Measurements from ENCODE around the gene UBL3. TPM values are rescaled to one million over a fixed set of nuclear protein-coding genes. Genes with fewer than 3 reads are reported as not detected.

Gene UBL3
- total RNA-seq, 2 donors from 2014 or later = 36.3 to 38.2 TPM

DNA sequence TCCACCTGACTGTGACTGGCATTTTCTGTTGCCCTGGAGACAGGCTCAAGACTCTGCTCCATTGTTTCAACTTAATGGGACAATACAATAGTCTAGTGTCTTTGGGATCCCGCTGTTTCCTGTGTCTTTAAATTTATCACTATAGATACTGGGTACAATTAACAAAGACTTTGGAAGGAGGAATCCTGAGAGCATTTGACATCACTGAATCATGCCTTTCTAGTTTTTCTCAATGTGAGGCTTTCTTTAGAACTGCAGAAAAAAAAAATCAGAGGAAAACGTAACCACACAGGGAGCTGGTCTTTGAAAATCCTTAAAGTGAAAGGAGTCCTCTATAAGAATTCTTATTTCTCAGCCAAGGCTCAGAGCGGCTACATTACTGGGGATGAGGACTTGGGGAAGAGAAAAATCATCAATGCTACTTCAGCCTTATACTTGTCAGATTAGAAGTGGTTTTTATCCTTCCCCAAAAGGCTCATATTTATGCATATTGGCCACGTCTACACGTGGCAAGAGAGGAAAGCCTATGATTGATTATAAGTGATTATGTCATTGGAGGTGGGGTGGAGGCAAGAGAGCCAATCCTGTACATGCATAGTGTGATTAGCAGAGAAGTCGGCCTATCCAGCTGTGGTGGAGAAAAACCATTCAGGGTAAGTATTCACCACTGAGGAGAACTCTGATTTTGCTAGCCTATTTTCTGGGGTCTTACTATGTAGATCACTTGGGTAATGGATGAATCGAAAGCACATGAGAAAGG lies 34.4 kb upstream of the UBL3 start:
- Histone ChIP-seq H3K4me3 (no peak overlapping the region), H3K36me3 (no peaks in the 10 kb centered on the region), H3K9me3 (no peaks in the 10 kb centered on the region), H3K27ac (no peak overlapping the region), H3K4me1 (replicated peaks) (no peaks in the 10 kb centered on the region), H3K27me3 (replicated peaks; ENCODE audit: insufficient read depth) (no peaks in the 10 kb centered on the region)
- no peak for TF ChIP-seq POLR2AphosphoS5 (IDR thresholded peaks at IDR 0.05)
- TF ChIP-seq, protein P1, sequence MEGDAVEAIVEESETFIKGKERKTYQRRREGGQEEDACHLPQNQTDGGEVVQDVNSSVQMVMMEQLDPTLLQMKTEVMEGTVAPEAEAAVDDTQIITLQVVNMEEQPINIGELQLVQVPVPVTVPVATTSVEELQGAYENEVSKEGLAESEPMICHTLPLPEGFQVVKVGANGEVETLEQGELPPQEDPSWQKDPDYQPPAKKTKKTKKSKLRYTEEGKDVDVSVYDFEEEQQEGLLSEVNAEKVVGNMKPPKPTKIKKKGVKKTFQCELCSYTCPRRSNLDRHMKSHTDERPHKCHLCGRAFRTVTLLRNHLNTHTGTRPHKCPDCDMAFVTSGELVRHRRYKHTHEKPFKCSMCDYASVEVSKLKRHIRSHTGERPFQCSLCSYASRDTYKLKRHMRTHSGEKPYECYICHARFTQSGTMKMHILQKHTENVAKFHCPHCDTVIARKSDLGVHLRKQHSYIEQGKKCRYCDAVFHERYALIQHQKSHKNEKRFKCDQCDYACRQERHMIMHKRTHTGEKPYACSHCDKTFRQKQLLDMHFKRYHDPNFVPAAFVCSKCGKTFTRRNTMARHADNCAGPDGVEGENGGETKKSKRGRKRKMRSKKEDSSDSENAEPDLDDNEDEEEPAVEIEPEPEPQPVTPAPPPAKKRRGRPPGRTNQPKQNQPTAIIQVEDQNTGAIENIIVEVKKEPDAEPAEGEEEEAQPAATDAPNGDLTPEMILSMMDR (IDR thresholded peaks at IDR 0.05) = no peak
- TF ChIP-seq POLR2A (IDR thresholded peaks at IDR 0.05) = no peak
- intact Hi-C loops (cut with DNase I) = no loop called here
- WGBS = 62% methylated on average over 7 of the region's 7 CpGs
- DNase-seq (ENCODE audit: low spot score) = no peak

DNA sequence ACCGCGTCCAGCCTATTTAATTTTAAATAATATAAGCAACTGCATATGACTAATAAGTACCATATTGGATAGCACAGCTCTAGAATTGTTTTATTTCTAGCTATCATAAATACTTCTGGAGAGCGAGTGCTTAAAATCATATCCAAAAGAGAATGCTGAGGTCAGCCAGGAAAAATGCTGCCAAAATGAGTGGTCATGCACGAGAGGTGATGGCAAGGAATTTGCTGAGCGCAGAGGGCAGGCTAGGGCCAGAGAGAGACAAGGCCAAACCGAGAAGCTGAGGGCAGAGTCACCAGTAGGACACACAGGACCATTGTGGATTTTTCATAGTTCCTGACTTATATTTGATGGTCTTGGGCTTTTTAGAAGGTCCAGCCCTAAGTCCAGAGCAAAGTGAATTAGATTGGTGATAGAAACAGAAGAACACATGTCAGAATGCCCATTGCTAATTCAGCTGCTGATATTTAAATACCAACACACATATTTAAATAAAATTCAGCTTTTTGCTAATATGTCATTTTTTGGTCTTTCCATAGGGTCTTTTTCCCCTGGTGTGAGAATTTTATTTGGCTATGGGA lies 33.6 kb upstream of the UBL3 start:
- TF ChIP-seq POLR2A (IDR thresholded peaks at IDR 0.05) (no peak), POLR2AphosphoS5 (IDR thresholded peaks at IDR 0.05) (no peak)
- TF ChIP-seq, protein P1 (IDR thresholded peaks at IDR 0.05) = no peak
- Histone ChIP-seq H3K4me1 (replicated peaks) (no peaks in the 10 kb centered on the region), H3K4me3 (no peak overlapping the region), H3K27me3 (replicated peaks; ENCODE audit: insufficient read depth) (no peaks in the 10 kb centered on the region), H3K36me3 (no peaks in the 10 kb centered on the region), H3K27ac (no peak overlapping the region), H3K9me3 (no peaks in the 10 kb centered on the region)
- DNase-seq (ENCODE audit: low spot score) = no peak
- intact Hi-C loops (cut with DNase I) = no loop called here
- 85% methylated on average over 6 of the region's 6 CpGs for WGBS

DNA sequence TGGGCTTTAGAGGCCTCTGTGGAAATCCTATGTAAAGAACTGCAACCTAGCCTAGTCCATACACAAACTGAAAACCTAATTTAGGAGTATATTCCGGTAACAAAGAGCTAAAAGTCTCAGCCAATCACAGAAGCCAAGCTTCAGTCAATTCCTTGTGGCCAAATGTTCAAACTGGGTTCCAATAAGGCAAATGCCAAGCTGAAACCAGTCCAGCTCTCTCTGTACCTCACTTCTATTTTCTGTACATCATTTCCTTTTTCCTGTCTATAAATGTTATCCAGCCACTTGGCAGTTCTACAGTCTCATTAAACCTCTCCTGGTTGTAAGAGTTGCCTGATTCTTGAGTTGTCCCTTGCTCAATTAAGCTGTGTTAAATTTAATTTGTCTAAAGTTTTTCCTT lies 31.7 kb upstream of the UBL3 start:
- no peak for DNase-seq (ENCODE audit: low spot score)
- Histone ChIP-seq H3K9me3 (no peaks in the 10 kb centered on the region), H3K4me1 (replicated peaks) (no peaks in the 10 kb centered on the region), H3K27me3 (replicated peaks; ENCODE audit: insufficient read depth) (no peaks in the 10 kb centered on the region), H3K36me3 (no peaks in the 10 kb centered on the region), H3K27ac (no peak overlapping the region), H3K4me3 (no peak overlapping the region)
- TF ChIP-seq POLR2A (IDR thresholded peaks at IDR 0.05) (no peak), POLR2AphosphoS5 (IDR thresholded peaks at IDR 0.05) (no peak)
- TF ChIP-seq, protein P1 (IDR thresholded peaks at IDR 0.05) = no peak
- intact Hi-C loops (cut with DNase I) = no loop called here
- 0% methylated on average over 1 of the region's 1 CpG for WGBS

DNA sequence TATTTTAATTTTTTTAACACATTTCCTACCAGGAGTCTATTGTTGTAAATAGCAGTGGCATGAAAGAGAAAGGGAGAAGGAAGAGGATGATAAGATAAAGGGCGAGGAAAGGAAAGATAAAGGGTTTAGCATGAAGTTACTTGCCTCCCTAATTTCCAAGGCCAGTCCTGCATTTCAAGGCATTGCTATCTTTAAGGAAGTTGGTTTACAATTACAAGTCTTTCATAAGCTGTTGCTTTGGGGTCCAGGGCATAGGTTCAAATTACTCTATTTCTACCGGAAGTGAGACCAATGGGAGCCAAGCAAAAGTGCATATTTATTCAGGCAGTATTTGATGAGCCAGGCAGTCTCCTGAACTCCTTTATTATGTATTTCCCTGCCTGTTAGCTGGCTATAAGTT lies 27.7 kb upstream of the UBL3 start:
- WGBS = 28% methylated on average over 2 of the region's 2 CpGs
- intact Hi-C loops (cut with DNase I) = no loop called here
- no peaks in the 10 kb centered on the region for H3K27me3 ChIP-seq (replicated peaks; ENCODE audit: insufficient read depth)

DNA sequence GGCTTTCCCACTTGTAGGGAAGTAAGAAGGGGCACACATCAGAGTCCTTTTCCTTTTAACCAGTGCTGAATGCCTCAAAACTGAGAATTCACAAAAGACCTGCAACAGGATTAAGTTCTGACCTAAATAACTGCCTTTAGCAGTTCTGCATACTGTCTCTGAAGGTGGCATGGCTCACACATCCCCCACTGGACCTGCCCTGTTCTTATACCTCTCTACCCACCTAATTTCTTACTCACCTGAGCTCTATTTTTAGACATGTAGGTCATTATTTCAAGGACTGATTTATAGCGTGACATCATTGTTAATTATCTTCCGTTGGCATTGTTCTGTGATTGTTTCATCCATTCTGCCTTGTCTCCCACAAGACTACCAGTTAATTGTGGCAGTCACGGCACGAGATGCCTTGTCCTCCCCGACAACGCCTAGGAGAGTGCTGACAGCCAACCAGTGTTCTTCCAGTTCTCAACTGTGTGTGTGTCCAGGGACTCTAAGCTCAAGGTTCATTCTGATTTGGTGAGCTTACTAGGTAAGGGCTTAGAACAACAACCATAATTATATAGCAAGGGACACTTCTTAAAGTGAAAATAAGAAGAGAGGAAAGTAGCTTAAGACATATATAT lies 27.1 kb upstream of the UBL3 start:
- Histone ChIP-seq H3K27me3 (replicated peaks; ENCODE audit: insufficient read depth) (no peaks in the 10 kb centered on the region), H3K27ac (no peak overlapping the region), H3K36me3 (no peaks in the 10 kb centered on the region), H3K4me1 (replicated peaks) (no peaks in the 10 kb centered on the region), H3K9me3 (no peaks in the 10 kb centered on the region), H3K4me3 (no peak overlapping the region)
- DNase-seq (ENCODE audit: low spot score) = no peak
- intact Hi-C loops (cut with DNase I) = no loop called here
- WGBS = 54% methylated on average over 6 of the region's 6 CpGs
- no peak for TF ChIP-seq POLR2AphosphoS5 (IDR thresholded peaks at IDR 0.05)
- TF ChIP-seq, protein P1 (IDR thresholded peaks at IDR 0.05) = no peak
- TF ChIP-seq POLR2A (IDR thresholded peaks at IDR 0.05) = no peak

More for the DNA sequence above, 27.7 kb upstream of the UBL3 start:
- no peaks in the 10 kb centered on the region for H3K9me3 ChIP-seq
- H3K36me3 ChIP-seq = no peaks in the 10 kb centered on the region
- no peaks in the 10 kb centered on the region for H3K4me1 ChIP-seq (replicated peaks)
- H3K27ac ChIP-seq = no peak overlapping the region
- H3K4me3 ChIP-seq = no peak overlapping the region
- DNase-seq (ENCODE audit: low spot score) = no peak
- TF ChIP-seq POLR2AphosphoS5 (IDR thresholded peaks at IDR 0.05) = no peak

Measured in prostate gland (tissue), 2 donors.